EL (cell line): Measurements from ENCODE around the gene TLCD2.
A peak's percentile ranks its signal among the peaks of the same experiment; 100 is the strongest.
"Not testable (repeated sequence)": the region's sequence is repeated elsewhere in the genome, so short reads cannot be mapped to it uniquely, and the experiment has no call there.

Source experiments
- DNase-seq: peaks from one replicate; pipeline ENCODE4 v3.0.0-alpha.2; 2016

TLCD2 gene

GRCh38 chr17:1684378-1685189 is 25.6 kb downstream of the TLCD2 start, which contains the start of gene PRPF8:
Gene PRPF8, minus strand, starts transcription at chr17:1684867. Its CDS starts 296 bp downstream, at chr17:1684571.
- peak; percentile 98 for DNase-seq

GRCh38 chr17:1683459-1683858 is 26.7 kb downstream of the TLCD2 start:
- DNase-seq, result no peak

GRCh38 chr17:1676401-1676800 is 33.8 kb downstream of the TLCD2 start:
- no peak for DNase-seq

GRCh38 chr17:1673041-1673785 is 37.0 kb downstream of the TLCD2 start:
- no peak for DNase-seq

GRCh38 chr17:1663934-1664333 is 46.2 kb downstream of the TLCD2 start:
- not testable (repeated sequence) for DNase-seq

GRCh38 chr17:1661045-1661444 is 49.1 kb downstream of the TLCD2 start:
- DNase-seq, result no peak

GRCh38 chr17:1658100-1658499 is 52.1 kb downstream of the TLCD2 start:
- no peak for DNase-seq

GRCh38 chr17:1653735-1654134 is 56.4 kb downstream of the TLCD2 start:
- no peak for DNase-seq

- DNase-seq, result not testable (repeated sequence)
Measured at GRCh38 chr17:1652794-1653193, 57.4 kb downstream of the TLCD2 start.
